ENCODE measurements around the gene MAP3K7CL. TPM values are rescaled to one million over a fixed set of nuclear protein-coding genes. Genes with fewer than 3 reads are reported as not detected.

Gene MAP3K7CL
- total RNA-seq, 4 donors from 2014 or later = 4.9 to 17.3 (median 6.6) TPM

GRCh38 chr21:29146726-29147125 is 16.3 kb downstream of the MAP3K7CL start:
- DNase-seq = no peak
- no peak for TF ChIP-seq POLR2A (IDR thresholded peaks at IDR 0.05)
- TF ChIP-seq, protein P1, sequence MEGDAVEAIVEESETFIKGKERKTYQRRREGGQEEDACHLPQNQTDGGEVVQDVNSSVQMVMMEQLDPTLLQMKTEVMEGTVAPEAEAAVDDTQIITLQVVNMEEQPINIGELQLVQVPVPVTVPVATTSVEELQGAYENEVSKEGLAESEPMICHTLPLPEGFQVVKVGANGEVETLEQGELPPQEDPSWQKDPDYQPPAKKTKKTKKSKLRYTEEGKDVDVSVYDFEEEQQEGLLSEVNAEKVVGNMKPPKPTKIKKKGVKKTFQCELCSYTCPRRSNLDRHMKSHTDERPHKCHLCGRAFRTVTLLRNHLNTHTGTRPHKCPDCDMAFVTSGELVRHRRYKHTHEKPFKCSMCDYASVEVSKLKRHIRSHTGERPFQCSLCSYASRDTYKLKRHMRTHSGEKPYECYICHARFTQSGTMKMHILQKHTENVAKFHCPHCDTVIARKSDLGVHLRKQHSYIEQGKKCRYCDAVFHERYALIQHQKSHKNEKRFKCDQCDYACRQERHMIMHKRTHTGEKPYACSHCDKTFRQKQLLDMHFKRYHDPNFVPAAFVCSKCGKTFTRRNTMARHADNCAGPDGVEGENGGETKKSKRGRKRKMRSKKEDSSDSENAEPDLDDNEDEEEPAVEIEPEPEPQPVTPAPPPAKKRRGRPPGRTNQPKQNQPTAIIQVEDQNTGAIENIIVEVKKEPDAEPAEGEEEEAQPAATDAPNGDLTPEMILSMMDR (IDR thresholded peaks at IDR 0.05) = no peak
- H3K36me3 ChIP-seq = no peaks in the 10 kb centered on the region
- no peak overlapping the region for H3K27ac ChIP-seq
- H3K27me3 ChIP-seq = no peaks in the 10 kb centered on the region
- H3K9me3 ChIP-seq = no peaks in the 10 kb centered on the region
- peaks cover 0 to 5% (median 0%) of the 10 kb centered on the region in 4 donors for H3K4me1 ChIP-seq
- no peak overlapping the region for H3K4me3 ChIP-seq

DNA sequence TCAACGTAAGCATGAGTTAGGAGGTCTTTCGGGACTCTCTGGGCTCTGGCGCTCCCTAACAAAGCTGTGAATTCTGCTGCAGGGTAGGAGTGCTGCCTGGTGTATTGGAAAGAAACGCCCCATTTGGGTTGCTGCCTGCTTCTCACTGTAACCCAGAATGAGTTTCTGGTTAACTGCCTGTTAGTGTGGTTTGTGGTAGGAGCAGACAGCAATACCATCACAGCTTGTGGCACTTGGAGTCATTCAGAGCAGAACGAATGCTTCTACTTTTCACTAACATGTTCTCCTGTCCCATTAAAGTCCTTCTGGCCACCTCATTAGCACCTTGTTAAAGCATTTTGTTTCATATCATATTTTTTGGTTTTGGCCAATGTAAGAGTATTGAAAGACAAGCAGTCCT is 18.1 kb downstream of the MAP3K7CL start:
- Histone ChIP-seq H3K9me3 (no peaks in the 10 kb centered on the region), H3K36me3 (no peaks in the 10 kb centered on the region), H3K27ac (no peak overlapping the region)

GRCh38 chr21:29149808-29150425 is 19.5 kb downstream of the MAP3K7CL start:
- no peaks in the 10 kb centered on the region for H3K4me1 ChIP-seq
- TF ChIP-seq POLR2A (IDR thresholded peaks at IDR 0.05) = no peak
- TF ChIP-seq, protein P1 (IDR thresholded peaks at IDR 0.05) = no peak
- H3K27ac ChIP-seq = no peak overlapping the region
- no peaks in the 10 kb centered on the region for H3K36me3 ChIP-seq
- no peak for DNase-seq
- H3K9me3 ChIP-seq = no peaks in the 10 kb centered on the region
- H3K4me3 ChIP-seq = no peak overlapping the region
- no peaks in the 10 kb centered on the region for H3K27me3 ChIP-seq

More for the DNA sequence above, 18.1 kb downstream of the MAP3K7CL start:
- H3K4me1 ChIP-seq = peaks cover 0 to 5% (median 0%) of the 10 kb centered on the region in 4 donors
- no peaks in the 10 kb centered on the region for H3K27me3 ChIP-seq
- TF ChIP-seq POLR2A (IDR thresholded peaks at IDR 0.05) = no peak
- TF ChIP-seq, protein P1 (IDR thresholded peaks at IDR 0.05) = no peak
- H3K4me3 ChIP-seq = no peak overlapping the region
- no peak for DNase-seq

- no peaks in the 10 kb centered on the region for H3K4me1 ChIP-seq
Observed at GRCh38 chr21:29151931-29152330, 21.5 kb downstream of the MAP3K7CL start.

GRCh38 chr21:29152916-29153315 is 22.5 kb downstream of the MAP3K7CL start:
- no peak for DNase-seq
- Histone ChIP-seq H3K4me1 (no peaks in the 10 kb centered on the region), H3K4me3 (no peak overlapping the region), H3K9me3 (no peaks in the 10 kb centered on the region), H3K36me3 (no peaks in the 10 kb centered on the region), H3K27me3 (no peaks in the 10 kb centered on the region), H3K27ac (no peak overlapping the region)
- no peak for TF ChIP-seq POLR2A (IDR thresholded peaks at IDR 0.05)
- TF ChIP-seq, protein P1 (IDR thresholded peaks at IDR 0.05) = no peak

More at GRCh38 chr21:29151931-29152330, 21.5 kb downstream of the MAP3K7CL start:
- no peak for DNase-seq
- Histone ChIP-seq H3K9me3 (no peaks in the 10 kb centered on the region), H3K27ac (no peak overlapping the region), H3K27me3 (no peaks in the 10 kb centered on the region), H3K36me3 (no peaks in the 10 kb centered on the region), H3K4me3 (no peak overlapping the region)
- TF ChIP-seq, protein P1 (IDR thresholded peaks at IDR 0.05) = no peak
- TF ChIP-seq POLR2A (IDR thresholded peaks at IDR 0.05) = no peak

Measured in Peyer's patch (tissue), 4 donors.